Hepatocyte (in vitro differentiated cells): ENCODE results near the gene AKR1C8.

Experiments
- CTCF ChIP-seq: fragments of 200-600 bp; sonication (generic); IDR thresholded peaks from 2 replicates; pipeline ENCODE4 v1.5.1; 2016; ENCODE audit warnings: antibody characterized with exemption, mild to moderate bottlenecking; ENCODE audit not compliant: poor library complexity
- EZH2 ChIP-seq: fragments of 200-600 bp; sonication (generic); IDR thresholded peaks from 2 replicates; pipeline ENCODE4 v1.6.1; 2016; ENCODE audit warnings: antibody characterized with exemption, mild to moderate bottlenecking, borderline replicate concordance
- EZH2phosphoT487 ChIP-seq: fragments of 200-600 bp; sonication (generic); IDR thresholded peaks from one replicate; pipeline ENCODE4 v1.6.1; 2018; ENCODE audit warnings: antibody characterized with exemption, mild to moderate bottlenecking, low read depth, moderate library complexity; ENCODE audit not compliant: unreplicated experiment, severe bottlenecking

- TF ChIP-seq EZH2phosphoT487, result no peak
- TF ChIP-seq EZH2, result no peak
- no peak for TF ChIP-seq CTCF
Observed at GRCh38 chr10:5125315-5126044, 59.5 kb downstream of the AKR1C8 start.
